ENCODE data around the gene TMEM150C. TPM values are rescaled to one million over a fixed set of nuclear protein-coding genes. Genes with fewer than 3 reads are reported as not detected.

Gene TMEM150C
- total and polyA plus RNA-seq, 2 of the 4 experiments (the other 2 are of a cell fraction), result 0.10 to 0.36 TPM

GRCh38 chr4:82553020-82553419 is 8.8 kb downstream of the TMEM150C start:
- H4K20me1 ChIP-seq (ENCODE audit: insufficient read depth, low read length), result no peaks in the 10 kb centered on the region
- no peak overlapping the region for H3K4ac ChIP-seq (ENCODE audit: low read depth, low read length)
- no peak overlapping the region for H3K9ac ChIP-seq (ENCODE audit: low read depth, low read length)
- H2BK15ac ChIP-seq (ENCODE audit: low read depth, low read length), result no peak overlapping the region
- no peaks in the 10 kb centered on the region for H3K36me3 ChIP-seq (ENCODE audit: control insufficient read depth, insufficient read depth, low read length)
- H4K91ac ChIP-seq (ENCODE audit: insufficient read depth, low read depth, low read length), result no peak overlapping the region
- no peak overlapping the region for H2BK120ac ChIP-seq (ENCODE audit: low read depth, low read length)
- no TSS peak for BruUV-seq (replicated peaks)
- no peak overlapping the region for H4K5ac ChIP-seq (ENCODE audit: low read depth, low read length)
- H2BK5ac ChIP-seq (ENCODE audit: low read depth, low read length, poor library complexity, severe bottlenecking), result no peak overlapping the region
- intact Hi-C loops (cut with micrococcal nuclease) (no loop called here), in situ Hi-C loops (cut with MboI; ENCODE audit: low sequenced_read_pairs) (no loop called here), dilution Hi-C loops (cut with HindIII; ENCODE audit: low sequenced_read_pairs, unreplicated experiment) (no loop called here)
- H2AK9ac ChIP-seq (replicated peaks; ENCODE audit: low read depth, low read length, poor library complexity), result no peak overlapping the region
- no peak overlapping the region for H3K56ac ChIP-seq (ENCODE audit: extremely low read depth, insufficient read depth, low read length)
- ATAC-seq (ENCODE audit: low read depth) (no peak), DNase-seq (no peak)
- H2AK5ac ChIP-seq (ENCODE audit: low read depth, low read length), result no peak overlapping the region
- no peaks in the 10 kb centered on the region for H3K79me1 ChIP-seq (ENCODE audit: low read depth in 1 of 2, low read length in 2 of 2)
- H3K14ac ChIP-seq (replicated peaks; ENCODE audit: low read depth, low read length), result no peak overlapping the region
- no peak overlapping the region for H2BK20ac ChIP-seq (ENCODE audit: low read depth, low read length)
- H3K4me2 ChIP-seq (ENCODE audit: low read depth, low read length), result no peak overlapping the region
- no peak overlapping the region for H3K27ac ChIP-seq (ENCODE audit: insufficient read depth, low read length)
- TF ChIP-seq FOS (IDR thresholded peaks at IDR 0.05; ENCODE audit: low read depth, low read length), result no peak
- no peak for TF ChIP-seq ELK1 (IDR thresholded peaks at IDR 0.05; ENCODE audit: borderline replicate concordance, low read depth, low read length)
- TF ChIP-seq RFX5 (IDR thresholded peaks at IDR 0.05; ENCODE audit: low read depth, low read length), result no peak
- TF ChIP-seq RAD21 (IDR thresholded peaks at IDR 0.05; ENCODE audit: low read length), result no peak
- no peak for TF ChIP-seq MAZ (IDR thresholded peaks at IDR 0.05; ENCODE audit: borderline replicate concordance, low read depth, low read length)
- TF ChIP-seq SMC3 (IDR thresholded peaks at IDR 0.05; ENCODE audit: low read depth, low read length), result no peak
- no peak for TF ChIP-seq USF2 (IDR thresholded peaks at IDR 0.05; ENCODE audit: low read depth, low read length)
- no peak for TF ChIP-seq RCOR1 (IDR thresholded peaks at IDR 0.05; ENCODE audit: insufficient replicate concordance, low read length)
- TF ChIP-seq POLR2A (IDR thresholded peaks at IDR 0.05; ENCODE audit: low read depth, low read length), result no peak
- TF ChIP-seq NFE2L2 (IDR thresholded peaks at IDR 0.05; ENCODE audit: low read depth, low read length), result no peak
- TF ChIP-seq BHLHE40 (IDR thresholded peaks at IDR 0.05; ENCODE audit: low read depth, low read length), result no peak
- TF ChIP-seq MAFK (IDR thresholded peaks at IDR 0.05; ENCODE audit: low read depth, low read length), result no peak
- TF ChIP-seq CEBPB (IDR thresholded peaks at IDR 0.05; ENCODE audit: low read depth, low read length), result no peak
- ChIA-PET CTCF (no interaction called here), POLR2A (ENCODE audit: unreplicated experiment) (no interaction called here)
- no peak overlapping the region for H3K18ac ChIP-seq (ENCODE audit: low read depth, low read length)
- no peaks in the 10 kb centered on the region for H3K4me1 ChIP-seq (ENCODE audit: control insufficient read depth, insufficient read depth, low read length)
- H3K23ac ChIP-seq (ENCODE audit: low read depth, low read length), result no peak overlapping the region
- H3K27me3 ChIP-seq (ENCODE audit: control insufficient read depth, insufficient read depth, low read length), result peaks cover 19% of the 10 kb centered on the region
- no peaks in the 10 kb centered on the region for H3K9me1 ChIP-seq (ENCODE audit: insufficient read depth, low read length)
- no peak overlapping the region for H4K8ac ChIP-seq (ENCODE audit: low read depth in 2 of 2, low read length in 2 of 2)
- H3K9me3 ChIP-seq (ENCODE audit: control insufficient read depth, insufficient read depth, low read length), result 0 out of 2 replicates have a peak, but pooled peaks cover 2% of the 10 kb centered on the region
- H3K4me3 ChIP-seq (ENCODE audit: insufficient read depth, low read depth, low read length), result no peak overlapping the region
- no CpG with 5 or more reads among the region's 3 CpGs for WGBS, 2 experiments (ENCODE audit: extremely low coverage in 2 of 2, insufficient read length in 1 of 2)
- H2AFZ ChIP-seq (replicated peaks; ENCODE audit: low read length, poor library complexity), result no peak overlapping the region
